GM19468 (cell line): Measurements from ENCODE around the gene ADPRHL1.
A peak's percentile ranks its signal among the peaks of the same experiment; 100 is the strongest.
"Not testable (repeated sequence)": the region's sequence is repeated elsewhere in the genome, so short reads cannot be mapped to it uniquely, and the experiment has no call there.

Source experiments
- ATAC-seq: cut with Tn5 transposase; IDR thresholded peaks from one replicate; pipeline ENCODE4 v1.9.1; 2021; ENCODE audit warnings: mild to moderate bottlenecking, moderate library complexity, moderate number of reproducible peaks; ENCODE audit not compliant: unreplicated experiment; ENCODE audit errors: extremely low read depth

Gene ADPRHL1

DNA sequence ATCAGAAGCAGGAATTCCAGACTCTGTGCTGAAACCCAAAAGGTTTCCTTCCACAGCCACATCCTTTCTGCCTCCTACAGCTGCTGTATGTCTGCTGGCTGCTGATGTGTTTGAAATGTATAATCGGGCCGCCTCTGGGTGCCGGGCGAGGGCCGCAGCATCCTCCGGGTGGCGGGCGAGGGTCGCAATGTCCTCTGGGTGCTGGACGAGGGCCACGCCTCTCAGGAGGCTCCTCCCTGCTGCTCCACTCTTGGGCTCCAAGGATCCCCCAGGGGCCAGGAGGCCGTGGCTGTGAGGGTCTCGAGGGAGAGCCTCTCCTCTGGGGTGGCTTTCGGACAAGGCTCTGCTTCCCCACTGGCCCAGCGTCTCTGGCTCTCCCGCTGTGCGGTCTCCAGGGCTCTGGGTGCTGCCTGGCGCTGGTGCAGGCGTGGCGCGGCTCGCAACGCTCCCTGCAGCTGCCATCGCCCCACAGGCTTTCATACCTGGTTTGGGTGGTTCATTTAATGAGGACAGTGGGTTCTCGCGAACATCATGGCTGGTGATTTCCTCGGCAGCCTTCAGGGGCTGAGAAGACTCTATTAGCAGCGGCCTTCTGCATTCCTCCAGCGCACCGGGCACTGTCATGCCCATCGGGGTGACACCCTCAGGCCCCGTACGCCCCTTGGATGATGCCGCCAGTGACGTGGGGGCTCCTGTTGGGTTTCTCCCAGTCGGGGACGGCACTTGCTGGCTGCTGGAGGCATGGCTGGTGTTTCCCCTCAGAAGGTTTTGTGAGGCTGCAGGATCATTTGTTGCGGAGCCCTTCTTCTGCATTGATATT is 47.6 kb downstream of the ADPRHL1 start:
- no peak for ATAC-seq

DNA sequence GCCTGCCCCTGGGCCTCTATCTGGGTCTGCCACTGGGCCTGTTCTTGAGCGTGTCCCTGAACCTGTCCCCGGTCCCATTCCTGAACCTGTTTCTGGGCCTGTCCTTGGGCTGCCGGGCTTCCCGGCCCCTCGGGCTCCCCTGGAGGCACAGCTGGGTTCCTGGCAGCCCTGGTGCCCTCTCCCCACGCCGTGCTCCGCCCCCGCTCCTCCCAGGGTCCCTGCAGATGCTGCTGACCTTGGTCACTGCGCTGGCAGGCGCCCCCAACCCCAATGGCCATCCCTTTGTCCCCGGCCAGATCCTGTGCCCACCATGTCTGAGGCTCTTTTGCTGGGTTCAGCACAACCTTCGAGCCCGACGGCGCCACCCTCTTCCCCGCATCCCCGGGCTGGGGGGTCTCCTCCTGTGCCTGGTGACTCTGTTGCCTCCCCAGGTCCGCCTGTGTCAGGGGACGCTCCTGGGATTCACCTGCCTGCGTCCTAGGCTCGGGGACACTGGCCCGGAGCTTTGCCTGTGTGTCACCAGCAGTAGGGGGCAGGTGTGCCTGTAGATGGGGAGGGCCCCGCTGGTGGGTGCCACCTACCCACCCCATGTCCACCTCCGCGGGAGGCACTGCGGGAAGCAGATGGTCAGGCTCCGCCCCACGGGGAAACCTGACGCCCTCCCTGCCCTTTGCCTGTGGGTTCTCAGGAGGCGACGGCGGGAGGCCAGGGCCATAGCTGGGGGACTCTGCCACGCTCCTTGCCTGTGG is 48.4 kb downstream of the ADPRHL1 start:
- no peak for ATAC-seq

GRCh38 chr13:113404366-113404722 is 48.9 kb downstream of the ADPRHL1 start:
- no peak for ATAC-seq

- no peak for ATAC-seq
Observed at GRCh38 chr13:113403255-113404104, 49.8 kb downstream of the ADPRHL1 start.

DNA sequence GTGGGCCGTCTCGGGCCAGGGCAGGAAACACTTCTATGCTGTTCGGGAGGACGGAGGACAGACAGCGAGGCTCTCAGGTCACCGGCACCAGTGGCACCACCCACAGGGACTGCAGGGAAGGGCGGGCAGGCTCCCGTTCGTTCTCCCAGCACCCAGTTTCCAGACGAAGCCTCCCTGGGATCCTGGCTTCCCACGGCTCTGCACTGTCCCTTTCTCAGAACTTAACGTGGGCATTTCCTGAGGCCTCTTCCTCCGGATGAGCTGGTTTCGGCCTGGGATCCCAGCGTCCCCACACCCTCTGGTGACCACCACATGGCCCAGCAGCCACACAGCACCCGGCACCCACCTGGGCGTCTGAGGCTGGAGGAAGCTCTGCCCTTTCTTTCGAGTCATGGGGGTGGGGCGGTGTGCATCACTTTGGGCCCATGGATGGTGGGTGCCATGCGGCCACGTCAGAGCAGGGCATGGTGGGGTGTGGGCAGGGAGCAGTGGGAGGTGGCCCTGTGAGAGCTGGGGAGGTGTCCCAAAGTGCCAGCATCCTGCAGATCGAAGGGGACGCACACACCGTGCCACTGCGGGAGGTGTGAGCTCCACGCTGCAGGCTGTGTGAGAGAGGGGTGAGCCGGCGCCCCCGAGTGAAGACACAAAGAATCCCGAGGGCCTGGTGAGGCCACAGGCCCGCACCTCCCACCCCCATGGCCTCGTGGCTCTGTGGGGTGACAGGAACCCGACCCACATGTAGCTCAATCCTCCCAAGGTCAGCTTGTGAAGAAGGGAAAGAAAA is 50.6 kb downstream of the ADPRHL1 start:
- ATAC-seq = no peak

DNA sequence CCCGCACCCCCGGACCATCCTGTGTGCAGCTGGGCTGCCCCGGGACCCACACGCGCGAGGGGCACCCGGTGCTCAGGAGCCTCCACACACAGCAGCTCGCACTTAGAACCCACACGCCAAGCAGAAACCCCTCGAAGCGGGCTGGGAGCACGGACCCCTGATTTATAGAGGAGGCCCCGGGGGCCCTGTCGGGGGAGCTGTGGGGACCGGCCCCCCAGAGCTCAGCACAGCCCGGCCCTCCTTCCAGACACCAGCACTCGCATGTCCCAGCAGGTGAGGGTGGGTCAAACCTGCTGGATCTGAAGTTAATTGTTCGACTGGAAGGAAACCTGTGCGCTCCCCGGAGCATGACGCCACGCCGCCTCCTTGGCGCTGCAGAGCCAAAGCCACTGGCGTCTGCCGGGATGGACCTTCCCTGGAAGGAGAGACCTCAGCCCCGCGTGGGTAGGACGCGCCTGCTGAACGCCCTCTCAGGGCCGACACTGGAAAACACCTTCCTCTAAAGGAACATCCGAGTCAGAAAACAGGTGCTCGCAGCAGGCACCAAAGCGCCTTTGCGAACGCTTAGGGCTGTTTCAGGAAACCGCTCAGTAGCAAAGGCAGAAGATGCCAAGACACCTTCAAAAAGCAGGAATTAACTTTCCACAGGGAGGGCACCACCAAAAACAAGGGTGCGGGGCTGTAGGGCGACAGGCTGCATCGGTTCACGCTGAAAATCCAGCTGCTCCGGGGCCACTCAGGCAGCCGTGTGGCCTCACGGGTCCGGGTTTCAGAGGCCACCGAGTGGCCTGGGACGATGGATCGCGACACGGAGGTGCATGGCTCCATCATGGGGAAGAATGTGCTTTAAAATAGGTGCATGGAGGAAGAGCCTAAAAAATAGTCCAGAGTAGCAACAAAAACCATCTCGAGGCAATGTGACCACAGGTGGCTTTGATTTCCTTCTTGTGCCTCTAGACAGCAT is 51.6 kb downstream of the ADPRHL1 start:
- ATAC-seq = no peak

- ATAC-seq = no peak
Observed at GRCh38 chr13:113400621-113401451, 52.5 kb downstream of the ADPRHL1 start.

DNA sequence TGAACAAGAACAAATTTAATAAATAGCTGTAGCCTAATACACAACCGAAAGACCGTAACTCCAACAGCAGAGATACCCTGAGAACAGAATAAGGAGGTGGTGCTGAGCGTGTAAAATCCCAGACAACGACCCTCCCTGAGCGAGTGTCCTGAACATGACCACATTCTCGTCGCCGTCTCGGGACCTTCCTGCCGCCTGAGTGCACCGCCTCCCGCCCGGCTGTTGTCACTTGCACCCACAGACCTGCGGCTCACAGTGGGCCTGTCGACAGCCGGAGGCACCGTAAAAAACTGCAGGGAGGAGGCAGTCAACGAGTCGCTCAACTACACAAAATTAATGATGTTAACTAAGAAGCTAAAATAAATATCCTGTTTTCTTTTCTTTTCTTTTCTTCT is 53.5 kb downstream of the ADPRHL1 start:
- ATAC-seq = no peak

GRCh38 chr13:113398963-113399754 is 54.1 kb downstream of the ADPRHL1 start:
- ATAC-seq = no peak

DNA sequence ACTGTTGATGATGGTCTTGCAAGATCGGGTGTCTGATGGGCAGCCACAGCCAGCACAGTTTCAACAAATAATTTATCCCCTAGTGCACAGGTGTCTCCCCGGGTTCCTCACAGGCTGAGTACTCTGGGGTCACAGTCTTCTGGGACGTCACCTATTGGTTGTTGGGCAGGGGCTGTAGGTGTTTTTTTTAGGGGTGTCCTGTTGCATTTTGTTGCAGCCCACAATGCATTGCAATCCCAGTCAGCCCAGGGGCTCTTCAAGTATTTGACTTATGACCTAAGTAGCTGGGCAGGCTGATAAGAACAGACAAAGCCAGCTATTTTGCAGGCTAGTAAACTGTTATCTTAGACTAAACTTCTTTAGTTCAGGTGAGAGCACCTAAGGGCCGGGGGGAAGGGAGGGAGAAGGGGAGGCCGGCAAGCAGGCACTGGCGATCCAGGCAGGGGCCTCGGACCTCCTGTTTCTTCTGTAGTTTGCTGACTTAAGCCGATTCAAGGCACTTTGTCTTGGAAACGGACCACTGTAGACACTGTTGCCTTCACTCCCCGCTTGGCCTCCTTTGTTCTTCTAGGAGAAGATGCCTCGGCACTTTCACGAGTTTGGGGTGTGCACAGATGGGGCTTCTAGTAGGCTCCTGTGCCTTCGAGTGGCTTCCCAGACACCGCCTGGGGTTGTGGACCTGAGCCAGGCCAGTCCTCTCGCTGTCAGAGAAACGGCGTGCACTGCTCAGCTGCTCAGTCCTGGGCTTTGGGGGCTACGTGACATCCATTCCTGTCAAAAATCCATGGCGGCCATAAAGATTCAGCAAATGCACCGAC is 55.5 kb downstream of the ADPRHL1 start:
- ATAC-seq = no peak

DNA sequence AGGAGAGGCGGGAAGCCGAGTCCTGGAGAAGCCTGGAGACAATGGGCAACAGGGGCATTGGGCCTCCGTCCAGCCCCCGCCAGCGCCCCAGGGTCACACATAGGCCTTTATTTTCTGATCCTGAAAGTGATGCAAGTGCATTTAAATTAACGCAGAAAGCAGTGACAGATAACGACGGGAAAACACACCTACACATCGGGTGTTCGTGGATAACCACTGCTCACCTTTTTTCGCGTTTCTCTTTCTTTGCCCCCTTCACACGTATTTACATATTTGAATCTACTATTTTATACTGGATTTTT is 59.0 kb downstream of the ADPRHL1 start:
- ATAC-seq = no peak

DNA sequence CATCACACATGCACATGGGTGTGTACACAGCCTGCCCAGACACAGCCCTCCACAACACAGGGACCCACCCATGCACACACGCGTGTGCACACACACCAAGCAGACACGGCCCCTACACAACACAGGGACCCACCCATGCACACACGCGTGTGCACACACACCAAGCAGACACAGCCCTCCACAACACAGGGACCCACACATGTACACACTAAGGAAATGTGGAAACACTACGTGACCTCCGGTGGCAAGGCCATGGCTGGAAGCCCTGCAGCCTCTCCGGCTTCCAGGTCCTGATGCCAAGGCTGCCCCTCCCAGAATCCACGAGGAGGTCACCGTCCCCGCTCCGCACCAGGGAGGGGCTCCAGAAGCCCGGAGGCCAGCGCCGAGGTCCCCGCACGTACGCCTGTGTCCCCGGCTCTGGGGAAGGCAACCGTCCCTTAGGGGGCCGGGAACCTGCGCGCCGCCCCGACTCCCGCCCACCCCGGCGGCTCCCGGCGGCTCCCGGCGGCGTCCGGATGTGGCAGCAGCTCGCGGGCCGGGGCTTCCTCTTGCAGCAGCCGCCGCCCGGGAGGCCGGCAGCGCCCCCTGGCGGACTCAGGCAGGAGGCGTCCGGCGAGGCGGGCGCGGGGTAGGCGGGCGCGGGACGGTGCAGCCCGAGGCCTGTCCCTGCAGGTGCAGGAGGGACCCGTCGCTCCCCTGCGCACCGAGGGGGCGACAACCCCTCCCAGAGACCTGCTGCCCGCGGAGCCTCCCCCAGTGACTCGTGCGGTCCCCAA is 59.5 kb downstream of the ADPRHL1 start:
- peak; percentile 55 for ATAC-seq

GRCh38 chr13:113393226-113393562 is 60.1 kb downstream of the ADPRHL1 start:
- no peak for ATAC-seq

DNA sequence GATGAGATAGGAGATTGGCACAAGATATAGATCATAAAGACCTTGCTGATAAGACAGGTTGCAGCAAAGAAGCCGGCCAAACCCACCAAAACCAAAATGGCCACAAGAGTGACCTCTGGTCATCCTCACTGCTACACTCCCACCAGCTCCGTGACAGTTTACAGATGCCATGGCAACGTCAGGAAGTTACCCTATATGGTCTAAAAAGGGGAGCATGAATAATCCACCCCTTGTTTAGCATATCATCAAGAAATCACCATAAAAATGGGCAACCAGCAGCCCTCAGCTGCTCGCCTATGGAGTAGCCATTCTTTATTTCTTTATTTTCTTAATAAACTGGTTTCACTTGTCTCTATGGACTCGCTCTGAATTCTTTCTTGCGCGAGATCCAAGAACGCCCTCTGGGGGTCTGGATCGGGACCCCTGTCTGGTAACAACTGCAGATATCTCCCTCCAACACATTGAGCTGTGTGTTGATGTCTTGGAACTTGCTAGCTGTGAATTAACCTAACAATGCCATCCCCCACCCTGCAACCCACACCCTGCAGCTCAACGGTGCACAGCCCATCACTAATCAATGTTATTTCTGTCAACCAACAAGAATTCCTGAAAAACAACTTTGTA is 62.3 kb downstream of the ADPRHL1 start:
- no peak for ATAC-seq

GRCh38 chr13:113389586-113389985 is 63.7 kb downstream of the ADPRHL1 start:
- not testable (repeated sequence) for ATAC-seq

- ATAC-seq = no peak
Observed at GRCh38 chr13:113387396-113387795, 65.9 kb downstream of the ADPRHL1 start.
